GM18502 (cell line): ENCODE measurements around the gene C7orf57.
"Not testable (repeated sequence)": the region's sequence is repeated elsewhere in the genome, so short reads cannot be mapped to it uniquely, and the experiment has no call there.

Experiments used
- ATAC-seq: cut with Tn5 transposase; IDR thresholded peaks from one replicate; pipeline ENCODE4 v1.9.1; 2021; ENCODE audit warnings: mild to moderate bottlenecking; ENCODE audit not compliant: unreplicated experiment, poor library complexity

C7orf57 gene

DNA sequence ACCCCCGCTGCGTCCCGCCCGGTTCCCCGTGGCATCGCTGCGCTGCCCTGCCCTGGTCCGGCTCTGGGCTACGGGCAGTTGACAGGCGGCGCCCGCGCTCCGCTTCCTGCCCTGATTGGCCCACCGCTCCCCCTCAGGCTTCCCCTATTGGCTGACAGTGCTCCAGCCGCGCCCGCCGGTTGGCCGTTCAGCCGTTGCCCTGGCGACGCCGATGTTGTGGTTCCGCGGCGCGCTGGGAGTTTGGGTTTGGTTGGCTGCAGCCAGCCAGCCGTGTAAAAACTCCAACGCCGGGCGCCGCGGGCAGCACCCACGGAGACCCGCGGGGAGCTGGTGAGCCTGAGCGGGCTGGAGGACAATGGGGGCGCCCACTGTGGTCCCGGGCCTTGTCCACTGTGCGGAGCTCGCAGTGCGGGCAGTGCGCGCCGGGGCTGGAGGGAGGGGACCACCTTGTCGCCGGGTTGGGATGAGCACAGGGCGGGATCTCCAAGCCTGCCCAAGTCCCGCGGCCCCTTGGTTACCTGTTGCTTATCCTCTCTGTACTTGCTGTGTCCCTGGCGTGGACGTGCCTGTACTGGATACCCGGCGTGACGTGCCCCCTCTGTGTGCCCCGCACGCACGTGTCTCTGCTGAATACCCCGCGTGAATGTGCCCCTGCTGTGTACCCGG lies at the start of gene C7orf57:
C7orf57 (plus strand) TSS at position 243 of the 666 bp plus-strand sequence. CDS start 766 bp downstream, outside the sequence.
- peak; percentile 100 for ATAC-seq

DNA sequence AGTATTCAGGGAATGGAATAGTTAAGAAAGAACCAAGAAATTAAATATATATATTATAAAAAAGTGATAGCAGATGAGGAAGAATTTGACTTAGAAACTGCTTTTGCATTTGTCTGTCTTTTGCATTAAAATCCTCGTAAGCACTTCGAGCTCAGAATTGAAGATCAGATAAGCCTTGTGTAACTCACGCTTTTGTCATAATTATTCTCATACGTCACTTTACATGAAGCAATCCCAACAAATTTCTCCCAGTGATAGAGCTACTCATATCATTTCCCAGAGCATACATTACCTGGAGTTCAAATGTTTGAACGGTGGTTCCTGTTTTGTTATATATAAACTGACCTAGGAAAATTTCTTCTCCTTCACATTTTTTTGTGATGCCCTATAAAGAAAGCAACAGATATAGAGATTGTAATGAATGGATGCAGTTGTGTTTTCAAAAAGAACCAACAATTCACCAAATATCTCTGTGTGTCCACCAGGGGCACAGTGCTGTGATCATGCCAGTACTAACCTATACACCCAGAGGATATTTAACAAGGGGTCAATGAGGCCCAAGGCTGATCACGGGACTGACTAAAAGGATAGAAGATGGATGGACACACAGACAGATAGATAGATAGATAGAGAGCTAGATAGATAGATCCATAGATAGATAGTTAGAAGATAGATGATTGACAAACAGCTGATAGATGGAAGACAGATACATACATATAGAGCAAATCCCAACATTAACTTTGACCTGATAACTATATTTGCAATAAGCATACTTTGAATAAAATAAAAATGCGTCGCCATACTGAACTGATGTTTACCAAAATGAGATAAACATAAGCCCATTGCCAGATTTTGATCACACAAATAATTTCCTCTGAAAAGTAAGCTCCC lies 46.6 kb upstream of the C7orf57 start:
- ATAC-seq, result no peak

GRCh38 chr7:47989607-47990400 lies 45.5 kb upstream of the C7orf57 start:
- not testable (repeated sequence) for ATAC-seq

DNA sequence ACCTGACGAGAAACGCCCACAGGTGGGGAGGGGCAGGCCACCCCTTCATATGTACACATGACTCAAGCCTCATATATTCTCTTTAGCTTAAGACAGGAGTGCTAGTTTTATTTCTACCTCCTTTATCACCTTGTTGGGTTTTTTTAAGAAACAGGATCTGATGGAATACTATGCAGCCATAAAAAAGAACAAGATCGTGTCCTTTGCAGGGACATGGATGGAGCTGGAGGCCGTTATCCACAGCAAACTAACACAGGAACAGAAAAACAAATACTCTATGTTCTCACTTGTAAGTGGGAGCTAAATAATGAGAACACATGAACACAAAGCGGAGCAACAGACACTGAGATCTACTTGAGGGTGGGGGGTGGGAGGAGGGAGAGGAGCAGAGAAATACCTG lies 44.8 kb upstream of the C7orf57 start:
- ATAC-seq, result no peak

DNA sequence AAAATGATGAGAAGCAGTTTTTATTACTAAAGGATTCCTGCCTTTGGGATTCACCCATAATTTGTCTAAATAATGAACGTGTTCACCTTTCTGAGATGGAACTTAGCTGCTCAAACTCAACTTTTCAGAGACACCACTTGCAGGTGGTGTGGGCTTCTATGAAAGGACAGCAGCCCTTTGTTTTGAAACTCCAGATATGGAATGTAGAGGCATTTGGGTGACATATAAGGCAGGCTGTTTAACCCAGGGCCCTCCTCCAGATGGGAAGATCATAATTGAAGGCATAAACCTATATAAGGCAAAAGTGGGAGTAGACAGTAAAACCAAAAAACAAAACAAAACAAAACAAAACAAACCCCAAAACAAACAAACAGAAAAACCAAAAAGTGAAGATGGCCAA lies 44.1 kb upstream of the C7orf57 start:
- ATAC-seq, result no peak

DNA sequence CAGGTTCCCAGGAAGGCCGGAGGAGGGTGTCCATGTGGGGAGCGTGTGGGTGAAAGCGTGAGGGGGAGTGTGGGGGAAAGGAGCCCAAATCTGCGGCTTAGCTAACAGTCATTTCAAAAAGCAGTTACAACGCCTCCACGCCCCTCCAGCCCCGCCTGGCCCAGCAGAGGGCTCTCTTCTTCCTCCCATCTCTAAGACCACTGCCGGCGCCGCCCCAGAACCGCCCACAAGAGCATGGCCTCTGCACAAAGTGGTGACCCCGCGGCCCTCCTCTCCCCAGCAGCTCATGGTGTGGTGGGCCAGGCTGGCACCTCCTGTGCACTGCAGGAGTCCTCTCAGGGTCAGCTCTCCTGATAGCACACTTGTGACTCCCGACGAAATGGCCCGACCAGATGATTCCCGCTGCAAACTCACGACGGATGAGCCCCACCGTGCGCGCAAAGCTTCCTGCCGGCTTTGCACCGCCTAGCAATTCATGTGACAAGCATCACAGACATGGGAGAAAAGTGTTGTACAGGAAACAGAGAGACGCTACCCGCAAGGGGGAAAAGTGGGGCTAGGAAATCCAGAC lies 43.5 kb upstream of the C7orf57 start:
- ATAC-seq, result peak; percentile 99

DNA sequence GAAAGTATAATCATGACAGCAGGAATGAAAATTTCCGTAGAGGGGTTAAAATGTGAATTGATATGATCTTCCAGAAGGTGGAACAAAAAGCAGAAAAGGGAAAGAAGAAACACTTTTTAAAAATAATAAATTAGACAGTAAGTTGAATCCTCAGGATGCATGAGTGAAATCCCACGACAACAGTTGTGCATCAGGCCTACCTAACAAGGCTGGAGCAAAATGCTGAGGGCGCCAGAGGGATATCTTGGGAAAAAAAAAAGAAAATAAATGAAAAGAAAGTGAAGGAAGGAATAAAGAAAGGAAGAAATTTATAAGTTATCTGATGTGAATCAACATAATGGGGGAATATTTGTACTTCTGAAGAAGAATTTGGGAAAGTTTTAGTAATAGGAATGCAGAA lies 42.9 kb upstream of the C7orf57 start:
- ATAC-seq, result no peak

DNA sequence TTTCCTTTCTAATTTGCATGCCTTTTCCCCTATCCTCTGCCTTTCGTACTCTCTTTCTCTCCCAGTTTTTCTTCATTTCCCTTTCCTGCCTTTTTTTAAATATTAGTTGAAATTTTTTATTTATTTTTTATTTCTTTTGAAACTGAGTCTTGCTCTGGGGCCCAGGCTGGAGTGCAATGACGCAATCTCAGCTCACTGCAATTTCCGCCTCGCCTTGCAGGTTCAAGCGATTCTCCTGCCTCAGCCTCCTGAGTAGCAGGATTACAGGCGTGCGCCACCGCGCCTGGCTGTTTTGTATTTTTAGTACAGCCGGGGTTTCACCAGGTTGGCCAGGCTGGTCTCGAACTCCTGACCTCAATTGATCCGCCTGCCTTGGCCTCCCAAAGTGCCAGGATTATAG lies 35.9 kb upstream of the C7orf57 start:
- no peak for ATAC-seq

GRCh38 chr7:48000164-48000563 lies 35.2 kb upstream of the C7orf57 start:
- not testable (repeated sequence) for ATAC-seq

- no peak for ATAC-seq
These were observed 31.3 kb upstream of the C7orf57 start for GRCh38 chr7:48004032-48004431.

GRCh38 chr7:48004638-48005037 lies 30.7 kb upstream of the C7orf57 start:
- no peak for ATAC-seq

DNA sequence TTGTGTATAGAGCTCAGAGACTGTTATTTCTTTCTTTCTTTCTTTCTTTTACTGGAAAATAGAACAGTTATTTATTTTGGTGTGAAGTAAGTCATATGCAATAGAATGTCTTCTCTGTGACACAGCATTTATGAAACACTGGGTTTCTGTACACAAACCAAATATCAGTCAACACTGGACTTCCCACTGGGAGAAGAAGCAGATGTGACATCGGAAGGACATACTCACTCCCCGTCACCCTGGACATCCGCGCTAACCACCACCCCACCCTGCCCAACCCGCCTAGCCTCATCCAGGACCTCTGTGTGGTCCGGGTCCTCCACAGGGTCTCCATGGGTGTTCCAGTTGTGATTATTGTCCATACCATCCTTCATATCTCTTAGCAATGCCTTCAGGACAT lies 28.5 kb upstream of the C7orf57 start:
- no peak for ATAC-seq

- ATAC-seq, result no peak
These were observed 26.1 kb upstream of the C7orf57 start for GRCh38 chr7:48009257-48009656.

DNA sequence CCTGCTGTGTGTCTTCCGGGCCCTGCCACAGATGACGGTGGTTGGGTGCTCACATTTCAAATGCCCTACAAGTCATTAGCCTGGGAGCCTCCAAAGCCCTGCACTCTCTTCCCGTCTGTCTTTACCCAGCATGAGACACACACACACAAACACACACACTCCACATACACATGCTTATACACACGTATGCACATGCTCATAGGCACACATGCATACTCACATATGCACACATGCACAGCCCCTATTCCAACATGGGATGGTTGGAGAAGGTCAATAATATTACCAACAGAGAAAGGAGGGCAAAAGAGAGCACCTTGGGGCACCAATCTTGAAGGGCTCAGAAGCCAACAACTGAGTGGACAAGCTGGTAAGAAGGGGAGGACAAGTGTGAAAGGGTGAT lies 25.4 kb upstream of the C7orf57 start:
- ATAC-seq, result no peak

DNA sequence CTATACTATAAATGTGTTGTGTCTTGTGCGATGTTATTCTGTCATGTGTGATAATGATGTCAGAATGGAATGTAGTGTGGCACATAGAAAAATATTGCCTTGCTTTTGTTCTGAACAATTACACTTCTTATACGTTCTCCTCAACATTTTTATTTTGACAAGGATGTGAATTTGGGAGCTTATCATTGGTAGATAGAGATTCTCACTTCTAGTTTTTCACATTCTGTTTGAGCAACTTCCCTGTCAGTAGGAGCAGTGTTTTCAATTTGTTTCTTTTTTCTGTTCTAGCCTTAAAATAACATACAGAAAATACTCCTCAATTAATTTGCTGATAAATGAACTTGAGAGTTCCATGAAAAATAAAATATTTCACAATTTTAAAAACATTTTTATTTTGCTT lies 24.0 kb upstream of the C7orf57 start:
- ATAC-seq, result no peak

GRCh38 chr7:48011951-48012350 lies 23.4 kb upstream of the C7orf57 start:
- ATAC-seq, result no peak

GRCh38 chr7:48016641-48017040 lies 18.7 kb upstream of the C7orf57 start:
- no peak for ATAC-seq

GRCh38 chr7:48017674-48018073 lies 17.7 kb upstream of the C7orf57 start:
- ATAC-seq, result no peak

DNA sequence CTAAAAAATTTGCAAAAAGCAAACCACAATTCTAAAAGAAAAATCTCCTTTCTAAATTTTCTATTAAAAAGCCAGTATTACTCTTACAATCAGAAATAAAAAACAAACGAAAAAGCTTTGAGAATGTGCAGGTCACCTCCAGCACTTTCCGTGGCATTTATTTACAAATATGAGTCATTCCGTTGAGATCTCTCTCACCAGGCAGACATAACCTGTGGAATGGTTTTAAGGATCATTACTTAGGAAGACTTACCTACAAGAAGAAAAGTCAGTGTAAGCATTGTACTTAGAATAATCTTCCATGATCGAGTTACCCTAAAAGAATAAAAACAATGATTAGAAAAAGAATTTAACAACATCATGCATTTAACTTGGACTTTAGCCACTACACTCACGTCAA lies 9.7 kb upstream of the C7orf57 start:
- no peak for ATAC-seq

DNA sequence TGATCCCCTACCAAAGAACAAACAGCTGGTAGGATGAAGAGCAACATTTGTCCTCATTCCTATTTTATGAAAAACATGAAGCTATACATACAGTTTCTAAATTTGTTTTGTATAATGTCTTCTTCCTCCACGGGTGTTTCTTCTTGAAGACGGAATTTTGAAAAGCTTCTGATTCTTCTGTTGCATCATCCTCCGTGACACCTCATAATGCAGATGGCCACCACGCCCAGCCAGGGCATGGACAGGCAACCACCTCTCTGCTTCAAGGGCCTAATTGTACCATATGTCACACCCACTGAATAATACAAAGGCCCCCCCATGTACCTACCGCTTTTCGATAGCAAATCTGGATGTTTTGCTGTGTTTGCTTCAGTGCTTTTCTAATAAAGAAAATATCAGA lies 6.4 kb upstream of the C7orf57 start, which contains the start of gene SUN3:
SUN3 (minus strand) TSS at position 170 of the 400 bp plus-strand sequence; CDS start at position 1, 169 bp downstream.
- no peak for ATAC-seq
